Suppressor macrophage treated with lipopolysaccharide for 1 hour (primary cell): ENCODE data around the gene CBFA2T3.

Experiments
- DNase-seq, 3 donors: peaks; one replicate each; pipeline ENCODE4 v3.0.0-alpha.2; 2020 to 2022

The CBFA2T3 gene

GRCh38 chr16:88871349-88871702 lies 105.7 kb downstream of the CBFA2T3 start:
- no peak for DNase-seq

- DNase-seq = peak; percentile 31 to 40 (median 36)
Measured at GRCh38 chr16:88870608-88871348, 106.2 kb downstream of the CBFA2T3 start.

- DNase-seq = no peak
Measured at GRCh38 chr16:88869673-88869980, 107.4 kb downstream of the CBFA2T3 start.

DNA sequence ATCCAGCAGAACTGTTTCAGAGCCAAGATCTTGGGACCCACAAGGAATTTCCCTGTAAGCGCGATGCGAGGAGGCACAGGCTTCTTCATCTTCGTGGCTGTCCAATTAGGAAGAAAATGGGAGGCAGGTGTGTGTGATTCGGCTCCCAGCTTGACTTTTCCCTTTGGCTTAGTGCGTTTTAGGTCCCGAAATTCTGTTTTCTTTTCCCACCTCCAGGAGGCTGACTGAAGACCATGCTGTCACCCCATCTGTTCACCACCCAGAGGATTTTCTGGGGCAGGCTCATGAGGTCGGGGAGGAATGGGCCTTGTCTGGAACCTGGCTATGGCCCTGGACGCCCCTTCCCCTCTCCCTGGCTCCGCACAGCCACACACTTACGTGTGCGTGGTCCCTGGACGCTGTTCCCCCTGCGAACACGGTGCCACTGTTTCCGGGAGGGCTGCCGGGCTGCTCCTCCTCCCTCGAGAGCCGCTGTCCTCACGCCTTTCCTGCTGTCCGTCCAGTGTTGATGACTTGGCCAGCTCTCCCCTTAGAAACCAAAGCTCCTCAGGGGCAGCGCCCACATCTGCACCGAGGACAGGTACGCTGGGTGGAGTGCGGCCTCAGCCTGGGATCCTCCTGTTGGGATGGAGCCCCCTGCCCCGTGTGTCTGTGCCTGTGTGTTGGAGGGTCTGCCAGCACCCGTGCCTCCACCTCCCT lies 107.9 kb downstream of the CBFA2T3 start:
- no peak for DNase-seq

- no peak for DNase-seq
Measured at GRCh38 chr16:88867581-88868246, 109.3 kb downstream of the CBFA2T3 start.

DNA sequence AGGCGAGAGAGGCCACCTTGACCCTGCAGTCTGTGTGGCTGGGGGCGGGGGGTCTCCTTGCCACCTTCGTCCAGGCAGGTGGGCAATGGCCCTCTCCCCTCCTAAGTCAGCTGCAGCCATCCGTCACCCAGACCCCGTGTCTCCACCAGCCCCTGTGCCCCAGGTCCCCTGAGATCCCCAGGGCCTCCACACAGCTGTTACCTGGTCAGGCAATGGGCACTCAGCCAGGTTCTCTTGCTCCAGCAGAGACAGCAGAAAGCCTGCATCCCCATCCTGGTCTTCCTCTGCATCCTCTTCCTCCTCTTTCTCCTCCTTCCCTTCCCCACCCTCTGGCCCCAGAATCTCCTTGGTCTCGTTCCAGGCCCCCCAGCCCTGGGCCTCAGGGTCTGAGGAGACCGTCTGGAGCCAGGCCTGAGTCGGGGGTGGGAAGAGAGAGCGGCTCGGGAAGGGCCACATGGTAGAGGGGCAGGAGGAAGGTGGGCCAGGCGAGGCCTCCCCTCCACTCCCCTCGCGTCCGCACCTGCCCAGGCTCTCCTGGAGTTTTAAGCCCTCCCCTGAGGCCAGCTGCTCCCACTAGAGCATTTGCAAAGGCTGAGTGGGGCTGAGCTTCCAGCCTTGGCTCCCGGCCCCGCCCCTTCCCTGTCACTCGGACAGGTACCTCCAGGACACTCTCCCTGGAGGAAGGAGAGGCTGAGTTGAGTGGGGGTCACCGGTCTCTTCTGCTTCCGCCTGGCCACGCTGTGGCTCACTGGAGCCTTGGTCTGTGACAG lies 110.7 kb downstream of the CBFA2T3 start, which contains the start of gene PABPN1L:
Gene PABPN1L, minus strand, starts transcription at position 510 of the 770 bp plus-strand sequence. Its CDS starts 54 bp downstream, at position 456.
- no peak for DNase-seq

GRCh38 chr16:88865742-88866141 lies 111.3 kb downstream of the CBFA2T3 start:
- no peak for DNase-seq

- DNase-seq = no peak
Measured at GRCh38 chr16:88865310-88865709, 111.7 kb downstream of the CBFA2T3 start.

DNA sequence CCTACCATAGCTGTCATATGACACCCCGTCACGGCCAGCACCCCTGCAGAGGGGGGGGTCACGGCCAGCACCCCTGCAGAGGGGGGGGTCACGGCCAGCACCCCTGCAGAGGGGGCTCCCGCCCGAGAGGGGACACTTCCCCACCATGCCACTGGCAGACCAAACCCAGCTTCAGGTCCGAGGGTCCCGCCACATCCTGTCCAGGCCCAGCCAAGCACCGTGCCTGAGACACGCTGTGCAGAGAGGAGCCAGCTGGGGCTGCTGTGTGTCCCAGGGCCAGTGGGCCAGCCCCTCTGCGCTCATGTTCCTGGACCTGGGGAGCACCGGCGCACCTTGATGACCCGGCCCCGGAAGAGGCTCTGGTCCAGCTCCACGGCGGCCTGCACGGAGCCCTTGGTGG lies 112.5 kb downstream of the CBFA2T3 start:
- no peak for DNase-seq

DNA sequence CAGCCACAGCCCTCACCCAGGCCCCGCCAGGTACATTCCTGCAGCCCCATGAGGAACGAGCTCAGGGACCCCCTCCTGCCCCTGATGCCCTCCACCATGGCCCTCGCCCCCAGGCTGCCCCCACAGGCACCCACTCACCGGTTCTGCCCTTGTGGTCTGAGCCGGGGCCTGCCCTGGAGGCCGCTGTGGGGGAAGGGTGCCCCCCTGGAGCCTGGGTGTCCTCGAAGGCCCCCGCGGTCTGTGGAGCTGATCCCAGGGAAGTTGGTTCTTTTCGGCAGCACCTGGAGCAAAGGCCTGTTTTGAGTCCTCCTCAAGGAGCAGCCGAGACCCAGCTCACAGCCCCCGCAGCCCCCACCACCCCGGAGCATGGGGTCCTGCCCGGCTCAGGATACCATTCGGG lies 112.9 kb downstream of the CBFA2T3 start:
- DNase-seq = no peak

DNA sequence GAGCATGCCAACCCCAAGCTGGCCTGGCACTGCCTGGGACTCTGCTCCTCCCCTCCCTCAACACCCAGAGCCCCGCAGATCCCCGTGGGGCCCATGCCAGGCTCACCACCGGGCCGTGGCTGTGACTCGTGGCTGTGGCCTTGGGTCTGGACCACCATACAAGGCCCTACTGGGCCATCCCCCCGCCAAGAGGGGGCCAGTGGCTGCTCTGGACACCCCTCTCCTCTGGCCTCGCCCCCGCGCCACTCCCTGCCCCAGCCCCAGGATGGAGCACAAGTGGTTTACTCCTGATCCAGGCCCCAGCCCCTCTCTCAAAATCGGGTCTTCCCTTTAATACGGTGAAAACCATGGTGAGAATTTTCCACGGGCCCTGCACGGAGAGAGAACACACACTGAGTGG lies 113.6 kb downstream of the CBFA2T3 start:
- DNase-seq = no peak

GRCh38 chr16:88862968-88863367 lies 114.0 kb downstream of the CBFA2T3 start:
- no peak for DNase-seq

GRCh38 chr16:88861359-88861758 lies 115.6 kb downstream of the CBFA2T3 start:
- DNase-seq = no peak

GRCh38 chr16:88859381-88860091 lies 117.5 kb downstream of the CBFA2T3 start:
- DNase-seq = no peak

DNA sequence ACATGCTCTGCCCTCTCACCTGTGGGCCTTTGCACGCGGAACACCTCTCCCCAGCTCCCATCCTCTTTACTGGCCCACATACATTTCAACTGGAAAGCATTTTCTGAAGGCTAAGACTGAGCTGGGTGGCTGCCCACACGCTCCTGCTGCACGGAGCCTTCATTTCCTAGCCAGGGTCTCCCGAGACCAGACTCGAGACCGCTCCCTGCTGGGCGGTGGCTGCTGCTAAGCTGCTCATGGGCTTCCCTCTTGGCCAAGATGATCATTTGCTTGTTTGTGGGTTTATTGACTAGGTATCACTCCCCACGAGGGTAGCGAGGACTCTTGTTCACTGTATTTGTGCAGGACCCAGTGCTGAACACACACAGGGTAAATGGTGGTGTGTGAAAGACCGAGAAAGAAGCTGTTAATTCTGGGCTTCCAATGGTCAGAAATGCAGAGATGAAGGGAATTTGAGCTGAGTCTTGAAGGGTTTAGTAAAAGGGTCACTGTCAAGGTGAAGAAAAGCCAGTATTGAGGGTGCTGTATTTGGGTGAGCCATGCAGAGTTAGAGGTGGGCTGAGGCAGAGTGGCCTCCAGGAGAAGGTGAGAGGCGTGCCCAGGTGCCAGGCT lies 119.2 kb downstream of the CBFA2T3 start:
- DNase-seq = peak; percentile 85 to 92 (median 87)

- DNase-seq = peak; percentile 99 to 100 (median 100)
Measured at GRCh38 chr16:88856828-88857727, 119.9 kb downstream of the CBFA2T3 start, which contains the start of the genes GALNS and TRAPPC2L. Gene GALNS, minus strand, starts transcription at chr16:88856947. Its CDS starts 70 bp downstream, at chr16:88856877. Gene TRAPPC2L, plus strand, starts transcription at chr16:88857127. Its CDS starts 24 bp downstream, at chr16:88857151.

DNA sequence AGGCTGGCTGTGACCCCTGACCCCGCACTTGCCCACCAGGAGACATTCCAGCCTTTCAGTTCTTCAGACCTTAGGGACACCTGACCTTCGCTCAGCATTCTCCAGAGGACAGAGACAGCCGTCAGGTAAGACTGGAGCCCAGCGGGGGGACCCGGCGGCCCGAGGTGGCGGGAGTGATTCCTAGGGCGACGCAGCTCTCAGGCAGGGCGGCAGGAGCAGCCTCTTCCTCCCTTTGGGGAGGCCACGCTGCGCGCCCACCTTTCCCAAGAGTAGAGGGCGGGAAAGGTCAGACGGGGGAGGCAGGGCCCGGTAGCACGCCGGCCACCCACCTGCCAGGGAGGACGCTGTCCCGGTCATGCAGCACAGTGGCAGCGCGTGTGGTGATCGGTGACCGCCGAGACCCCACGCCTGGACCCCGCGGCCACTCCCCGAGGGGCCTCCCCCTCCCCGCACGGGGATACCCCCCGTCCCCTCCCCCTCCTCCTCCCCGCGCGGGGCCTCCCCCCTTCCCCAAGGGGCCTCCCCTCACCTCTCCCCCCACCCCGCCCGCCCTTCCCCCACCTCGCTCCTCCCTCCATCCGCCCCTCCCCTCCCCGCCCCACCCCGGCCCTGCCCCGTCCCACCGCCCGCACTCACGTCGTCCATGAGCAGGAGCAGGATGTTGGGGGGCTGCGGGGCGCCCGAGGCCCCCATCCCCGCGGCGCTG lies 120.7 kb downstream of the CBFA2T3 start:
- peak in 2 of 3 donors; percentile 15 to 16 for DNase-seq

GRCh38 chr16:88855736-88856121 lies 121.3 kb downstream of the CBFA2T3 start:
- no peak for DNase-seq

- DNase-seq = peak; percentile 23 to 44 (median 30)
Measured at GRCh38 chr16:88855176-88855575, 121.8 kb downstream of the CBFA2T3 start.
